ENCODE data around the gene COL1A1.

COL1A1 gene

DNA sequence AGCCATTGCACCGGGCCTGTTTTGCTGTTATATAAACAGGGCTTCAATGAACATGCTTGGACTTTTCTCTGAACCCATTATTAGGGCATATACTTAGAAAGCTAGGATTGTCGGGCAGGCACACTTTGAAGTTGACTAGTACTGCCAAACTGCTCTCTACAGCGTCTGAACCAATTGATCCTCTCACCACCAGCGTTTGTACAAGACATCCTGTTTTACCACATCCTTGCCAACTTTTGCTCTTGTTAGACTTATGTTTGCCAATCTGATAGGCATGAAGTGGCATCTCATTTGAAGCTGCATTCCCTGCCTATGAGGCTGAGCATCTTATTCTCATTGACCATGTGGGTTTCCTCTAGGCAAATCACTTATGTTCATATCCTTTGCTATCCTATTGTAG lies 43.5 kb downstream of the COL1A1 start:
- TF ChIP-seq YY1 (IDR thresholded peaks at IDR 0.05; ENCODE audit: low read depth) = no peak
- TF ChIP-seq EP300 (IDR thresholded peaks at IDR 0.05; ENCODE audit: borderline replicate concordance) = no peak
- TF ChIP-seq, protein P1, sequence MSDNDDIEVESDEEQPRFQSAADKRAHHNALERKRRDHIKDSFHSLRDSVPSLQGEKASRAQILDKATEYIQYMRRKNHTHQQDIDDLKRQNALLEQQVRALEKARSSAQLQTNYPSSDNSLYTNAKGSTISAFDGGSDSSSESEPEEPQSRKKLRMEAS (IDR thresholded peaks at IDR 0.05) = no peak
- no peak for TF ChIP-seq USF1 (IDR thresholded peaks at IDR 0.05)
- no peak for TF ChIP-seq EGR1 (IDR thresholded peaks at IDR 0.05)
- no peak for TF ChIP-seq TEAD4 (IDR thresholded peaks at IDR 0.05)
- no peak for TF ChIP-seq FOXM1 (IDR thresholded peaks at IDR 0.05; ENCODE audit: borderline replicate concordance, low read depth)
- TF ChIP-seq CEBPB (IDR thresholded peaks at IDR 0.05) = no peak
- TF ChIP-seq RAD21 (IDR thresholded peaks at IDR 0.05; ENCODE audit: low read depth) = no peak
- TF ChIP-seq, protein P2, sequence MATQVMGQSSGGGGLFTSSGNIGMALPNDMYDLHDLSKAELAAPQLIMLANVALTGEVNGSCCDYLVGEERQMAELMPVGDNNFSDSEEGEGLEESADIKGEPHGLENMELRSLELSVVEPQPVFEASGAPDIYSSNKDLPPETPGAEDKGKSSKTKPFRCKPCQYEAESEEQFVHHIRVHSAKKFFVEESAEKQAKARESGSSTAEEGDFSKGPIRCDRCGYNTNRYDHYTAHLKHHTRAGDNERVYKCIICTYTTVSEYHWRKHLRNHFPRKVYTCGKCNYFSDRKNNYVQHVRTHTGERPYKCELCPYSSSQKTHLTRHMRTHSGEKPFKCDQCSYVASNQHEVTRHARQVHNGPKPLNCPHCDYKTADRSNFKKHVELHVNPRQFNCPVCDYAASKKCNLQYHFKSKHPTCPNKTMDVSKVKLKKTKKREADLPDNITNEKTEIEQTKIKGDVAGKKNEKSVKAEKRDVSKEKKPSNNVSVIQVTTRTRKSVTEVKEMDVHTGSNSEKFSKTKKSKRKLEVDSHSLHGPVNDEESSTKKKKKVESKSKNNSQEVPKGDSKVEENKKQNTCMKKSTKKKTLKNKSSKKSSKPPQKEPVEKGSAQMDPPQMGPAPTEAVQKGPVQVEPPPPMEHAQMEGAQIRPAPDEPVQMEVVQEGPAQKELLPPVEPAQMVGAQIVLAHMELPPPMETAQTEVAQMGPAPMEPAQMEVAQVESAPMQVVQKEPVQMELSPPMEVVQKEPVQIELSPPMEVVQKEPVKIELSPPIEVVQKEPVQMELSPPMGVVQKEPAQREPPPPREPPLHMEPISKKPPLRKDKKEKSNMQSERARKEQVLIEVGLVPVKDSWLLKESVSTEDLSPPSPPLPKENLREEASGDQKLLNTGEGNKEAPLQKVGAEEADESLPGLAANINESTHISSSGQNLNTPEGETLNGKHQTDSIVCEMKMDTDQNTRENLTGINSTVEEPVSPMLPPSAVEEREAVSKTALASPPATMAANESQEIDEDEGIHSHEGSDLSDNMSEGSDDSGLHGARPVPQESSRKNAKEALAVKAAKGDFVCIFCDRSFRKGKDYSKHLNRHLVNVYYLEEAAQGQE (IDR thresholded peaks at IDR 0.05; ENCODE audit: low read depth) = no peak
- no peak for TF ChIP-seq TCF12 (IDR thresholded peaks at IDR 0.05; ENCODE audit: low read depth)
- TF ChIP-seq TAF1 (IDR thresholded peaks at IDR 0.05; ENCODE audit: low read depth) = no peak
- no peak for TF ChIP-seq CREB1 (IDR thresholded peaks at IDR 0.05; ENCODE audit: low read depth)
- no peak for TF ChIP-seq NFIC (IDR thresholded peaks at IDR 0.05)
- TF ChIP-seq ZBTB7A (IDR thresholded peaks at IDR 0.05; ENCODE audit: low read depth) = no peak

DNA sequence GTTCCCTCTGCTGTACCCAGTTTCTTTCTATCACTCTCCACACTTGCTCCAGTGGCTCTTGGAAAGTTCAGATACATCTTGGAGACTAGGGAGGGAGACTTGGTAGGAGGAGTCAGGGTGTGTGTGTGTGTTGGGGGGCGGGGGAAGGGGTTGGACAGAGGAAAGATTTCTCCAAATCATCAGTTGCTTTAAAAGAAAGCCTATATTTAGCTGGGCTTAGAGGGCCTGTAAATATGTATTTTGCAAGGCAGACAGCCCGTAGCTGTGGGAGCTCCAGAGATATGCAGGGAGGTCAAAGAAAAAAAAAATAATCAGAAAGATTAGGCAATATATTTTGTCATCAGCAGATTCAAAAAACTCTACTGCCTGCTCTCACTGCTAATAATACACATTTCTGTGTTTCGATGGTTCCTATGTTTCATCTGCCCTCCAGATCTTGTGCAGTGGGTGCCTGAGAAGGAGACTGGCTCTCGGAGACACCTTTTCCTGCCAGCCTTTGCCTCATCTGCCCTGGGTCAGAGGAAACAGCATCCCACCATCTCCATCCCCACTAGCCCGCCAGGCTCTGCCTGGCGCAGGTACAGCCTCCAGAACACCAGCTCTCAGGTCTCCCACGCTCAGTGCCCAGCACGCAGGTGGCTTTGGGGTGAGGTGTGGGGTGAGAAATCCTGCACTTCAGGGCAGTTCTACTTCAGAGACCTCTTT lies 46.2 kb downstream of the COL1A1 start:
- TF ChIP-seq EP300 (IDR thresholded peaks at IDR 0.05; ENCODE audit: borderline replicate concordance) = no peak
- no peak for TF ChIP-seq CEBPB (IDR thresholded peaks at IDR 0.05)
- no peak for TF ChIP-seq NFIC (IDR thresholded peaks at IDR 0.05)
- TF ChIP-seq TAF1 (IDR thresholded peaks at IDR 0.05; ENCODE audit: low read depth) = no peak
- no peak for TF ChIP-seq CREB1 (IDR thresholded peaks at IDR 0.05; ENCODE audit: low read depth)
- TF ChIP-seq USF1 (IDR thresholded peaks at IDR 0.05) = no peak
- TF ChIP-seq EGR1 (IDR thresholded peaks at IDR 0.05) = no peak
- TF ChIP-seq TEAD4 (IDR thresholded peaks at IDR 0.05) = no peak
- no peak for TF ChIP-seq ZBTB7A (IDR thresholded peaks at IDR 0.05; ENCODE audit: low read depth)
- no peak for TF ChIP-seq FOXM1 (IDR thresholded peaks at IDR 0.05; ENCODE audit: borderline replicate concordance, low read depth)
- no peak for TF ChIP-seq TCF12 (IDR thresholded peaks at IDR 0.05; ENCODE audit: low read depth)
- TF ChIP-seq RAD21 (IDR thresholded peaks at IDR 0.05; ENCODE audit: low read depth) = no peak
- no peak for TF ChIP-seq YY1 (IDR thresholded peaks at IDR 0.05; ENCODE audit: low read depth)
- TF ChIP-seq, protein P1 (IDR thresholded peaks at IDR 0.05) = no peak
- TF ChIP-seq, protein P2 (IDR thresholded peaks at IDR 0.05; ENCODE audit: low read depth) = no peak

- no peak for TF ChIP-seq TEAD4 (IDR thresholded peaks at IDR 0.05)
- TF ChIP-seq NFIC (IDR thresholded peaks at IDR 0.05) = no peak
- TF ChIP-seq, protein P2 (IDR thresholded peaks at IDR 0.05; ENCODE audit: low read depth) = no peak
- no peak for TF ChIP-seq CEBPB (IDR thresholded peaks at IDR 0.05)
- TF ChIP-seq EGR1 (IDR thresholded peaks at IDR 0.05) = no peak
- no peak for TF ChIP-seq CREB1 (IDR thresholded peaks at IDR 0.05; ENCODE audit: low read depth)
- no peak for TF ChIP-seq USF1 (IDR thresholded peaks at IDR 0.05)
- TF ChIP-seq TAF1 (IDR thresholded peaks at IDR 0.05; ENCODE audit: low read depth) = no peak
These were observed 46.8 kb downstream of the COL1A1 start for GRCh38 chr17:50154604-50155003.
